ENCODE measurements around the gene METTL2A.

GRCh38 chr17:62444063-62444462 is 20.4 kb downstream of the METTL2A start:
- TF ChIP-seq YY1 (IDR thresholded peaks at IDR 0.05; ENCODE audit: low read depth) (no peak), TEAD4 (IDR thresholded peaks at IDR 0.05; ENCODE audit: borderline replicate concordance, insufficient read depth) (no peak), CTCF (IDR thresholded peaks at IDR 0.05) (no peak), GABPA (IDR thresholded peaks at IDR 0.05; ENCODE audit: low read depth) (no peak), SIN3A (IDR thresholded peaks at IDR 0.05; ENCODE audit: borderline replicate concordance, low read depth, low read length) (no peak), EZH2phosphoT487 (IDR thresholded peaks at IDR 0.05; ENCODE audit: borderline replicate concordance, low read depth) (no peak), SMC3 (IDR thresholded peaks at IDR 0.05; ENCODE audit: low read depth, low read length) (no peak), RAD21 (IDR thresholded peaks at IDR 0.05; ENCODE audit: low read length) (no peak), CHD2 (IDR thresholded peaks at IDR 0.05; ENCODE audit: low read length, partially characterized antibody) (no peak), FOXM1 (IDR thresholded peaks at IDR 0.05; ENCODE audit: low read depth) (no peak), MEF2A (IDR thresholded peaks at IDR 0.05; ENCODE audit: borderline replicate concordance, low read depth) (no peak)
- TF ChIP-seq, protein P1, sequence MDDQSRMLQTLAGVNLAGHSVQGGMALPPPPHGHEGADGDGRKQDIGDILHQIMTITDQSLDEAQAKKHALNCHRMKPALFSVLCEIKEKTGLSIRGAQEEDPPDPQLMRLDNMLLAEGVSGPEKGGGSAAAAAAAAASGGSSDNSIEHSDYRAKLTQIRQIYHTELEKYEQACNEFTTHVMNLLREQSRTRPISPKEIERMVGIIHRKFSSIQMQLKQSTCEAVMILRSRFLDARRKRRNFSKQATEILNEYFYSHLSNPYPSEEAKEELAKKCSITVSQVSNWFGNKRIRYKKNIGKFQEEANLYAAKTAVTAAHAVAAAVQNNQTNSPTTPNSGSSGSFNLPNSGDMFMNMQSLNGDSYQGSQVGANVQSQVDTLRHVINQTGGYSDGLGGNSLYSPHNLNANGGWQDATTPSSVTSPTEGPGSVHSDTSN (IDR thresholded peaks at IDR 0.05): no peak
- TF ChIP-seq, protein P2, sequence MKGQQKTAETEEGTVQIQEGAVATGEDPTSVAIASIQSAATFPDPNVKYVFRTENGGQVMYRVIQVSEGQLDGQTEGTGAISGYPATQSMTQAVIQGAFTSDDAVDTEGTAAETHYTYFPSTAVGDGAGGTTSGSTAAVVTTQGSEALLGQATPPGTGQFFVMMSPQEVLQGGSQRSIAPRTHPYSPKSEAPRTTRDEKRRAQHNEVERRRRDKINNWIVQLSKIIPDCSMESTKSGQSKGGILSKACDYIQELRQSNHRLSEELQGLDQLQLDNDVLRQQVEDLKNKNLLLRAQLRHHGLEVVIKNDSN (IDR thresholded peaks at IDR 0.05; ENCODE audit: borderline replicate concordance, low read depth): no peak

All from SK-N-SH (cell line).